H1 (cell line): Measurements from ENCODE around the gene MED12L. TPM values are rescaled to one million over a fixed set of nuclear protein-coding genes. Genes with fewer than 3 reads are reported as not detected.

Source experiments
- ZNF274 ChIP-seq: IDR thresholded peaks from 2 replicates; pipeline ENCODE4 v1.7.0; 2012; ENCODE audit warnings: low read length, borderline replicate concordance; ENCODE audit errors: extremely low read depth
- polyA plus RNA-seq, 7 experiments: library from polyadenylated mRNA; depleted of rRNA in 3 of 7; stranded (reverse) in 5 of 7; unstranded in 2 of 7; fragments of >200 nt in 5 of 7; fragments of 200-250 nt in 2 of 7; gene quantifications; 1 replicate in 5 of 7; 2 replicates in 1 of 7; 4 replicates in 1 of 7; pipeline versions ENCODE4 v1.2.1 to v1.2.3, GENCODE V29; 2011 to 2013; ENCODE audit warnings: missing spikeins in 2 of 7, mixed read lengths in 2 of 7
- total RNA-seq: library from RNA; stranded (reverse); fragmentation: NEBNext Ultra II Directional; extraction: Animal tissue kit (Norgen Biotek cat#: 25700); gene quantifications from 2 replicates; pipeline ENCODE4 v1.2.1, GENCODE V29; 2021

MED12L gene
- total and polyA plus RNA-seq, 2 of the 8 experiments (the other 6 are each of a cell fraction or from before 2014, with no cell fraction given) = 3.6 to 26.2 TPM

- no peak for TF ChIP-seq ZNF274
Measured at GRCh38 chr3:151320131-151320530, 234.7 kb downstream of the MED12L start (continued).
